Heart left ventricle (tissue), 16 donors: ENCODE data around the gene TNFRSF4. TPM values are rescaled to one million over a fixed set of nuclear protein-coding genes. Genes with fewer than 3 reads are reported as not detected.

Source experiments
- ATAC-seq, 4 donors: fragments of 200-7000 bp; cut with Tn5 transposase; one replicate each; pipeline ENCODE4 v1.9.1; 2020 to 2022; ENCODE audit warnings: moderate library complexity in 4 of 4, mild to moderate bottlenecking in 3 of 4, moderate number of reproducible peaks in 1 of 4
- DNase-seq, 5 donors: peaks; one replicate each; pipeline ENCODE4 v3.0.0-alpha.2; 2020
- H3K27ac ChIP-seq, 12 donors: fragments of 200-600 bp; sonication (generic) in 4 of 12; one replicate each; pipeline versions ENCODE4 v1.5.0 to v1.8.0; 2016 to 2022; ENCODE audit warnings: mild to moderate bottlenecking in 2 of 12
- H3K27me3 ChIP-seq, 9 donors: fragments of 200-600 bp; sonication (generic) in 2 of 9; one replicate each; pipeline versions ENCODE4 v1.5.1 to v1.8.0; 2016 to 2022; ENCODE audit warnings: mild to moderate bottlenecking in 3 of 9
- H3K36me3 ChIP-seq, 9 donors: fragments of 200-600 bp; sonication (generic) in 2 of 9; one replicate each; pipeline versions ENCODE4 v1.5.0 to v1.8.0; 2018 to 2022; ENCODE audit warnings: mild to moderate bottlenecking in 2 of 9
- H3K4me1 ChIP-seq, 12 donors: fragments of 200-600 bp; sonication (generic) in 4 of 12; one replicate each; pipeline versions ENCODE4 v1.5.0 to v1.8.0; 2016 to 2022; ENCODE audit warnings: mild to moderate bottlenecking in 3 of 12
- H3K4me3 ChIP-seq, 12 donors: fragments of 200-600 bp; sonication (generic) in 4 of 12; one replicate each; pipeline versions ENCODE4 v1.5.0 to v1.8.0; 2017 to 2022; ENCODE audit warnings: mild to moderate bottlenecking in 9 of 12, moderate library complexity in 4 of 12
- H3K9me3 ChIP-seq, 12 donors: fragments of 200-600 bp; sonication (generic) in 4 of 12; one replicate each; pipeline versions ENCODE4 v1.5.0 to v1.8.0; 2016 to 2022; ENCODE audit warnings: mild to moderate bottlenecking in 1 of 12
- POLR2A ChIP-seq, 2 donors: fragments of 450-650 bp; IDR thresholded peaks; one replicate each; pipeline ENCODE4 v1.6.1; 2017; ENCODE audit warnings: antibody characterized with exemption in 2 of 2, mild to moderate bottlenecking in 2 of 2, moderate library complexity in 2 of 2
- WGBS, 4 donors: extraction: QIAGEN DNeasy Blood & Tissue Kit in 2 of 4; methylation state at CpG; one replicate each; pipeline versions ENCODE4 v1.1.5 to v1.1.7; 2013 to 2018; 5-methylcytosine and 5-hydroxymethylcytosine counted together
- intact Hi-C, 10 donors: fragments of 100-400 bp; cut with DNase I; formaldehyde crosslinking; loops; one replicate each; pipeline versions ENCODE4 v1.11.1 to v1.14.2; 2022
- microRNA counts, 2 donors: library from miRNA; unstranded; fragments of <30 nt; microRNA quantifications; one replicate each; lab custom pipeline; 2016
- microRNA-seq, 4 donors: library from miRNA; unstranded; fragments of <30 nt; microRNA quantifications; one replicate each; pipeline versions ENCODE4 to v1.2.0, GENCODE V29; 2017 to 2020
- polyA plus RNA-seq, 2 donors: library from polyadenylated mRNA; stranded (reverse); fragments of 200-250 nt; gene quantifications; one replicate each; pipeline ENCODE4 v1.2.3, GENCODE V29; 2013
- total RNA-seq, 9 donors: library from RNA; depleted of rRNA in 2 of 9; stranded (reverse); fragments of >200 nt in 2 of 9; fragmentation: NEBNext Ultra II Directional in 3 of 9; extraction: Animal tissue kit (Norgen Biotek cat#: 25700) in 3 of 9; gene quantifications; one replicate each; pipeline versions ENCODE4 v1.1.0 to v1.2.4, GENCODE V29; 2016 to 2023
- TF ChIP-seq, protein P1 (sequence below), 12 donors: fragments of 200-600 bp; sonication (generic) in 4 of 12; IDR thresholded peaks; one replicate each; pipeline versions ENCODE4 v1.5.0 to v1.8.0; 2018 to 2022; ENCODE audit warnings: antibody characterized with exemption in 12 of 12, mild to moderate bottlenecking in 5 of 12
- donor health status: ischemic (EF 13 %, LVEDD 7.1; RV severe dilation, severe dysfunction).
- donor health status: healthy with polysubstance abuse.
- donor health status: DM: no; HTN: yes; CAD: no.
- donor health status: DM: no; HTN: no; CAD: no.
- donor health status: ischemic (EF 25% LVEDD 6.9; RV normal size, moderate dysfunction).
- donor health status: ischemic (EF 25% LVEDD 5.7; RV mildly dilated, moderate dysfunction).
- donor health status: healthy.
- donor health status: DM: yes; HTN: yes; CAD: no.
- donor health status: ischemic (EF 35%, LVEDD 5.7; RV mildly dilated, moderate dysfunction).
- donor health status: nonischemic (EF 11% LVEDD 7.7; RV severe dilation, severe dysfunction).
- donor health status: DM: yes; HTN: yes; CAD: no.
- donor health status: PGD.
- donor health status: ischemic (EF 29% LVEDD 5.4; RV normal size, mild dysfunction).
- donor health status: nonischemic (EF 23%, LVEDD 6.1; RV moderate dilation, normal function).

The TNFRSF4 gene
- total and polyA plus RNA-seq, 11 donors = 1.1 to 23.8 (median 2.7) TPM

- DNase-seq (no peak), ATAC-seq (no peak)
- no peaks in the 10 kb centered on the region for H3K36me3 ChIP-seq
- no peak overlapping the region for H3K4me3 ChIP-seq
- peaks cover 3 to 11% (median 10%) of the 10 kb centered on the region in 12 donors for H3K4me1 ChIP-seq
- WGBS, 4 donors = 48 to 84% (median 69%) methylated on average over 17 to 73 of the region's 73 CpGs
- TF ChIP-seq, protein P1, sequence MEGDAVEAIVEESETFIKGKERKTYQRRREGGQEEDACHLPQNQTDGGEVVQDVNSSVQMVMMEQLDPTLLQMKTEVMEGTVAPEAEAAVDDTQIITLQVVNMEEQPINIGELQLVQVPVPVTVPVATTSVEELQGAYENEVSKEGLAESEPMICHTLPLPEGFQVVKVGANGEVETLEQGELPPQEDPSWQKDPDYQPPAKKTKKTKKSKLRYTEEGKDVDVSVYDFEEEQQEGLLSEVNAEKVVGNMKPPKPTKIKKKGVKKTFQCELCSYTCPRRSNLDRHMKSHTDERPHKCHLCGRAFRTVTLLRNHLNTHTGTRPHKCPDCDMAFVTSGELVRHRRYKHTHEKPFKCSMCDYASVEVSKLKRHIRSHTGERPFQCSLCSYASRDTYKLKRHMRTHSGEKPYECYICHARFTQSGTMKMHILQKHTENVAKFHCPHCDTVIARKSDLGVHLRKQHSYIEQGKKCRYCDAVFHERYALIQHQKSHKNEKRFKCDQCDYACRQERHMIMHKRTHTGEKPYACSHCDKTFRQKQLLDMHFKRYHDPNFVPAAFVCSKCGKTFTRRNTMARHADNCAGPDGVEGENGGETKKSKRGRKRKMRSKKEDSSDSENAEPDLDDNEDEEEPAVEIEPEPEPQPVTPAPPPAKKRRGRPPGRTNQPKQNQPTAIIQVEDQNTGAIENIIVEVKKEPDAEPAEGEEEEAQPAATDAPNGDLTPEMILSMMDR (IDR thresholded peaks at IDR 0.05) = no peak
- TF ChIP-seq POLR2A (IDR thresholded peaks at IDR 0.05) = no peak
- intact Hi-C loops = loop anchor here in 1 of 10 donors (5.0 kb wide), 1 partner anchor 39 kb away; no protein-coding TSS in a partner anchor
- peaks cover 12 to 65% (median 36%) of the 10 kb centered on the region in 9 donors for H3K27me3 ChIP-seq
- no peaks in the 10 kb centered on the region for H3K9me3 ChIP-seq
- H3K27ac ChIP-seq = no peak overlapping the region
Measured at GRCh38 chr1:1162597-1163537, 51.1 kb downstream of the TNFRSF4 start.

GRCh38 chr1:1161683-1162079 lies 52.3 kb downstream of the TNFRSF4 start:
- H3K4me1 ChIP-seq = peaks cover 3 to 15% (median 12%) of the 10 kb centered on the region in 12 donors
- no peak overlapping the region for H3K27ac ChIP-seq
- H3K36me3 ChIP-seq = no peaks in the 10 kb centered on the region
- intact Hi-C loops = loop anchor here in 1 of 10 donors (5.0 kb wide), 1 partner anchor 41 kb away; no protein-coding TSS in a partner anchor
- H3K27me3 ChIP-seq = peaks cover 7 to 53% (median 35%) of the 10 kb centered on the region in 9 donors
- no peak overlapping the region for H3K4me3 ChIP-seq
- DNase-seq (no peak), ATAC-seq (no peak)
- no peaks in the 10 kb centered on the region for H3K9me3 ChIP-seq
- WGBS, 4 donors = 33 to 65% (median 59%) methylated on average over 14 to 17 of the region's 17 CpGs
- TF ChIP-seq, protein P1 (IDR thresholded peaks at IDR 0.05) = no peak
- TF ChIP-seq POLR2A (IDR thresholded peaks at IDR 0.05) = no peak

MicroRNAs within 50 kb of the gene (microRNA counts, 767-probe panel; counts per million panel counts)
- 71.6 to 1,023 counts per million in 2 donors for microRNA hsa-miR-200a-3p (lab: Ali Mortazavi, UCI)
- microRNA hsa-miR-200b-3p (lab: Ali Mortazavi, UCI) = 71.6 to 908 counts per million in 2 donors
- 0 to 71.6 counts per million in 2 donors for microRNA hsa-miR-429 (lab: Ali Mortazavi, UCI)

Small RNA genes lying within 50 kb of the gene (microRNA-seq; reads per million reads assigned to microRNA genes)
- gene MIR200A = 0.77 to 6.0 (median 1.2) reads per million in 4 donors
- gene MIR200B = 3.9 to 24.6 (median 7.2) reads per million in 4 donors
- gene MIR429 = 0.26 to 2.4 (median 0.98) reads per million in 4 donors

Other genes with a start within 250 kb of the TNFRSF4 start
- under 1 TPM in 2 of 9 donors, not detected in 7; 0.37 to 0.63 TPM for gene PLEKHN1, start 247.7 kb downstream of the TNFRSF4 start, total RNA-seq
- under 1 TPM; 0.15 TPM for gene PLEKHN1, start 247.7 kb downstream of the TNFRSF4 start, polyA plus RNA-seq
- 100 to 1,000 TPM in 6 of 9 donors, 10 to 100 TPM in 3; 52.8 to 149 (median 104) TPM for gene PERM1, start 232.1 kb downstream of the TNFRSF4 start, total RNA-seq
- 100 to 1,000 TPM in 1 of 2 donors, 10 to 100 TPM in 1; 53.3 to 353 TPM for gene PERM1, start 232.1 kb downstream of the TNFRSF4 start, polyA plus RNA-seq
- gene HES4, start 214.1 kb downstream of the TNFRSF4 start, total RNA-seq = 10 to 100 TPM; 26.8 to 98.1 (median 42.0) TPM
- 10 to 100 TPM; 25.7 to 29.2 TPM for gene HES4, start 214.1 kb downstream of the TNFRSF4 start, polyA plus RNA-seq
- gene ISG15, start 200.7 kb downstream of the TNFRSF4 start, total RNA-seq = 100 to 1,000 TPM in 1 of 9 donors, 10 to 100 TPM in 8; 17.0 to 189 (median 32.8) TPM
- 10 to 100 TPM; 34.4 to 76.5 TPM for gene ISG15, start 200.7 kb downstream of the TNFRSF4 start, polyA plus RNA-seq
- 10 to 100 TPM in 8 of 9 donors, 1 to 10 TPM in 1; 9.7 to 45.7 (median 22.7) TPM for gene AGRN, start 194.0 kb downstream of the TNFRSF4 start, total RNA-seq
- 10 to 100 TPM; 11.8 to 14.1 TPM for gene AGRN, start 194.0 kb downstream of the TNFRSF4 start, polyA plus RNA-seq
- not detected for gene RNF223, start 139.8 kb downstream of the TNFRSF4 start, total RNA-seq
- gene RNF223, start 139.8 kb downstream of the TNFRSF4 start, polyA plus RNA-seq = not detected
- gene C1orf159, start 98.1 kb downstream of the TNFRSF4 start, total RNA-seq = 1 to 10 TPM; 3.7 to 6.6 (median 4.2) TPM
- 1 to 10 TPM; 7.1 to 7.2 TPM for gene C1orf159, start 98.1 kb downstream of the TNFRSF4 start, polyA plus RNA-seq
- under 1 TPM in 5 of 9 donors, not detected in 4; 0.14 to 0.53 (median 0.27) TPM for gene TTLL10, start 40.3 kb downstream of the TNFRSF4 start, total RNA-seq
- under 1 TPM; 0.03 to 0.19 TPM for gene TTLL10, start 40.3 kb downstream of the TNFRSF4 start, polyA plus RNA-seq
- under 1 TPM in 2 of 9 donors, not detected in 7; 0.77 to 0.93 TPM for gene TNFRSF18, start 7.6 kb downstream of the TNFRSF4 start, total RNA-seq
- under 1 TPM in 1 of 2 donors, not detected in 1; 0.24 TPM for gene TNFRSF18, start 7.6 kb downstream of the TNFRSF4 start, polyA plus RNA-seq
- 100 to 1,000 TPM; 102 to 167 (median 120) TPM for gene SDF4, start 17.8 kb upstream of the TNFRSF4 start, total RNA-seq
- gene SDF4, start 17.8 kb upstream of the TNFRSF4 start, polyA plus RNA-seq = 100 to 1,000 TPM; 102 to 212 TPM
- 10 to 100 TPM in 7 of 9 donors, 1 to 10 TPM in 2; 8.1 to 21.4 (median 11.2) TPM for gene B3GALT6, start 18.1 kb upstream of the TNFRSF4 start, total RNA-seq
- gene B3GALT6, start 18.1 kb upstream of the TNFRSF4 start, polyA plus RNA-seq = 10 to 100 TPM in 1 of 2 donors, 1 to 10 TPM in 1; 6.7 to 15.7 TPM
- gene C1QTNF12, start 32.6 kb upstream of the TNFRSF4 start, total RNA-seq = 1 to 10 TPM in 2 of 9 donors, under 1 TPM in 5, not detected in 2; 0.72 to 3.5 (median 0.85) TPM
- under 1 TPM; 0.84 to 0.93 TPM for gene C1QTNF12, start 32.6 kb upstream of the TNFRSF4 start, polyA plus RNA-seq
- gene UBE2J2, start 59.7 kb upstream of the TNFRSF4 start, total RNA-seq = 10 to 100 TPM; 23.3 to 43.9 (median 33.2) TPM
- gene UBE2J2, start 59.7 kb upstream of the TNFRSF4 start, polyA plus RNA-seq = 10 to 100 TPM; 38.7 to 53.6 TPM
- gene SCNN1D, start 66.3 kb upstream of the TNFRSF4 start, total RNA-seq = 10 to 100 TPM in 1 of 9 donors, 1 to 10 TPM in 5, under 1 TPM in 3; 0.81 to 12.2 (median 3.7) TPM
- 1 to 10 TPM in 1 of 2 donors, under 1 TPM in 1; 0.47 to 6.2 TPM for gene SCNN1D, start 66.3 kb upstream of the TNFRSF4 start, polyA plus RNA-seq
- 10 to 100 TPM; 28.7 to 56.3 (median 34.1) TPM for gene ACAP3, start 93.8 kb upstream of the TNFRSF4 start, total RNA-seq
- 10 to 100 TPM; 20.1 to 59.5 TPM for gene ACAP3, start 93.8 kb upstream of the TNFRSF4 start, polyA plus RNA-seq
- 10 to 100 TPM in 4 of 9 donors, 1 to 10 TPM in 5; 6.8 to 17.7 (median 9.7) TPM for gene PUSL1, start 94.4 kb upstream of the TNFRSF4 start, total RNA-seq
- gene PUSL1, start 94.4 kb upstream of the TNFRSF4 start, polyA plus RNA-seq = 10 to 100 TPM; 16.0 to 16.2 TPM
- 10 to 100 TPM; 46.8 to 91.3 (median 67.6) TPM for gene INTS11, start 110.5 kb upstream of the TNFRSF4 start, total RNA-seq
- gene INTS11, start 110.5 kb upstream of the TNFRSF4 start, polyA plus RNA-seq = 100 to 1,000 TPM in 1 of 2 donors, 10 to 100 TPM in 1; 81.7 to 117 TPM
- gene CPTP, start 110.6 kb upstream of the TNFRSF4 start, total RNA-seq = 100 to 1,000 TPM in 2 of 9 donors, 10 to 100 TPM in 7; 50.7 to 220 (median 72.4) TPM
- 100 to 1,000 TPM in 1 of 2 donors, 10 to 100 TPM in 1; 57.6 to 226 TPM for gene CPTP, start 110.6 kb upstream of the TNFRSF4 start, polyA plus RNA-seq
- under 1 TPM; 0.21 to 0.80 (median 0.38) TPM for gene TAS1R3, start 117.1 kb upstream of the TNFRSF4 start, total RNA-seq
- 1 to 10 TPM in 1 of 2 donors, under 1 TPM in 1; 0.24 to 1.3 TPM for gene TAS1R3, start 117.1 kb upstream of the TNFRSF4 start, polyA plus RNA-seq
- 100 to 1,000 TPM in 3 of 9 donors, 10 to 100 TPM in 6; 75.3 to 177 (median 85.3) TPM for gene DVL1, start 135.3 kb upstream of the TNFRSF4 start, total RNA-seq
- gene DVL1, start 135.3 kb upstream of the TNFRSF4 start, polyA plus RNA-seq = 100 to 1,000 TPM; 110 to 129 TPM
- 10 to 100 TPM; 10.5 to 49.3 (median 20.0) TPM for gene MXRA8, start 144.4 kb upstream of the TNFRSF4 start, total RNA-seq
- 10 to 100 TPM; 17.7 to 19.5 TPM for gene MXRA8, start 144.4 kb upstream of the TNFRSF4 start, polyA plus RNA-seq
- 100 to 1,000 TPM; 157 to 273 (median 188) TPM for gene AURKAIP1, start 161.1 kb upstream of the TNFRSF4 start, total RNA-seq
- gene AURKAIP1, start 161.1 kb upstream of the TNFRSF4 start, polyA plus RNA-seq = 100 to 1,000 TPM; 268 to 465 TPM
- gene CCNL2, start 185.2 kb upstream of the TNFRSF4 start, total RNA-seq = 10 to 100 TPM; 35.4 to 66.5 (median 50.7) TPM
- gene CCNL2, start 185.2 kb upstream of the TNFRSF4 start, polyA plus RNA-seq = 10 to 100 TPM; 42.3 to 87.8 TPM
- gene MRPL20, start 193.1 kb upstream of the TNFRSF4 start, total RNA-seq = 100 to 1,000 TPM; 112 to 208 (median 128) TPM
- gene MRPL20, start 193.1 kb upstream of the TNFRSF4 start, polyA plus RNA-seq = 100 to 1,000 TPM; 147 to 238 TPM
- gene ANKRD65, start 207.1 kb upstream of the TNFRSF4 start, total RNA-seq = 1 to 10 TPM in 8 of 9 donors, under 1 TPM in 1; 0.58 to 4.0 (median 1.3) TPM
- 1 to 10 TPM in 1 of 2 donors, under 1 TPM in 1; 0.86 to 1.5 TPM for gene ANKRD65, start 207.1 kb upstream of the TNFRSF4 start, polyA plus RNA-seq
- gene VWA1, start 221.5 kb upstream of the TNFRSF4 start, total RNA-seq = 10 to 100 TPM; 11.0 to 49.5 (median 18.8) TPM
- 10 to 100 TPM in 1 of 2 donors, 1 to 10 TPM in 1; 7.0 to 13.2 TPM for gene VWA1, start 221.5 kb upstream of the TNFRSF4 start, polyA plus RNA-seq
- gene ATAD3C, start 235.5 kb upstream of the TNFRSF4 start, total RNA-seq = 1 to 10 TPM in 3 of 9 donors, under 1 TPM in 4, not detected in 2; 0.12 to 3.4 (median 0.60) TPM
- gene ATAD3C, start 235.5 kb upstream of the TNFRSF4 start, polyA plus RNA-seq = under 1 TPM; 0.49 to 0.53 TPM